Mesenchymal stem cell (in vitro differentiated cells and primary cell): ENCODE data around the gene MISP.

Experiments
- DNase-seq: peaks from one replicate; pipeline ENCODE4 v3.0.0-alpha.2; 2013
- H2AFZ ChIP-seq: one replicate; pipeline ENCODE4 v1.6.1; 2013; ENCODE audit warnings: low read depth, mild to moderate bottlenecking, control low read depth, inconsistent platforms, low read length, moderate library complexity
- H2AK5ac ChIP-seq: 2 replicates; pipeline ENCODE4 v1.6.1; 2013; ENCODE audit warnings: low read length, moderate library complexity, mild to moderate bottlenecking, inconsistent platforms; ENCODE audit not compliant: severe bottlenecking
- H2BK120ac ChIP-seq: one replicate; pipeline ENCODE4 v1.6.1; 2013; ENCODE audit warnings: low read depth, mild to moderate bottlenecking, inconsistent platforms, low read length, moderate library complexity
- H2BK12ac ChIP-seq, 2 experiments: one replicate each; pipeline ENCODE4 v1.6.1; 2013; ENCODE audit warnings: inconsistent platforms in 2 of 2, low read length in 2 of 2, mild to moderate bottlenecking in 2 of 2, moderate library complexity in 2 of 2, control low read depth in 1 of 2
- H2BK15ac ChIP-seq: one replicate; pipeline ENCODE4 v1.6.1; 2013; ENCODE audit warnings: mild to moderate bottlenecking, low read depth, inconsistent platforms; ENCODE audit not compliant: poor library complexity, severe bottlenecking
- H2BK5ac ChIP-seq: 2 replicates; pipeline ENCODE4 v1.6.1; 2013; ENCODE audit warnings: low read depth, mild to moderate bottlenecking, low read length, control low read depth, inconsistent platforms; ENCODE audit not compliant: poor library complexity, severe bottlenecking
- H3K14ac ChIP-seq, 2 experiments: one replicate each; pipeline ENCODE4 v1.6.1; 2013; ENCODE audit warnings: inconsistent platforms in 2 of 2, low read length in 2 of 2, control low read depth in 1 of 2, mild to moderate bottlenecking in 1 of 2, moderate library complexity in 1 of 2
- H3K18ac ChIP-seq, 2 experiments: one replicate each; pipeline ENCODE4 v1.6.1; 2013; ENCODE audit warnings: inconsistent platforms in 2 of 2, low read length in 2 of 2, control low read depth in 1 of 2, low read depth in 1 of 2, mild to moderate bottlenecking in 1 of 2
- H3K23ac ChIP-seq, 2 experiments: one replicate each; pipeline ENCODE4 v1.6.1; 2013; ENCODE audit warnings: inconsistent platforms in 2 of 2, low read length in 2 of 2, mild to moderate bottlenecking in 2 of 2, moderate library complexity in 2 of 2, control low read depth in 1 of 2
- H3K27ac ChIP-seq: 2 replicates; pipeline ENCODE4 v1.5.1; 2013; ENCODE audit warnings: mild to moderate bottlenecking, moderate library complexity, low read length, control low read depth, inconsistent platforms; ENCODE audit not compliant: poor library complexity, severe bottlenecking
- H3K27me3 ChIP-seq, 2 experiments: 2 replicates each; pipeline versions ENCODE4 v1.6.1 to v1.7.0; 2013; ENCODE audit warnings: low read length in 2 of 2, mild to moderate bottlenecking in 2 of 2, moderate library complexity in 2 of 2, control low read depth in 1 of 2, inconsistent platforms in 1 of 2; ENCODE audit not compliant: control insufficient read depth in 1 of 2, insufficient read depth in 1 of 2
- H3K36me3 ChIP-seq, 2 experiments: 2 replicates each; pipeline versions ENCODE4 v1.6.1 to v1.7.0; 2013; ENCODE audit warnings: low read length in 2 of 2, control low read depth in 1 of 2, inconsistent platforms in 1 of 2, low read depth in 1 of 2, mild to moderate bottlenecking in 1 of 2; ENCODE audit not compliant: insufficient read depth in 2 of 2, control insufficient read depth in 1 of 2
- H3K4ac ChIP-seq, 2 experiments: one replicate each; pipeline ENCODE4 v1.6.1; 2013; ENCODE audit warnings: inconsistent platforms in 2 of 2, low read length in 2 of 2, mild to moderate bottlenecking in 2 of 2, moderate library complexity in 2 of 2, control low read depth in 1 of 2, low read depth in 1 of 2
- H3K4me1 ChIP-seq: 2 replicates; pipeline ENCODE4 v1.6.1; 2013; ENCODE audit warnings: low read depth, low read length, control low read depth; ENCODE audit not compliant: control insufficient read depth, insufficient read depth
- H3K4me2 ChIP-seq: 2 replicates; pipeline ENCODE4 v1.6.1; 2013; ENCODE audit warnings: low read length, mild to moderate bottlenecking, inconsistent platforms; ENCODE audit not compliant: poor library complexity, severe bottlenecking
- H3K4me3 ChIP-seq, 2 experiments: 2 replicates each; pipeline versions ENCODE4 v1.5.1 to v1.7.0; 2013; ENCODE audit warnings: low read length in 2 of 2, mild to moderate bottlenecking in 2 of 2, control low read depth in 1 of 2, low read depth in 1 of 2; ENCODE audit not compliant: insufficient read depth in 1 of 2
- H3K79me1 ChIP-seq: replicated peaks from 2 replicates; pipeline ENCODE4 v1.6.1; 2013; ENCODE audit warnings: mild to moderate bottlenecking, control low read depth, low read length, inconsistent platforms; ENCODE audit not compliant: poor library complexity, severe bottlenecking
- H3K9ac ChIP-seq: 2 replicates; pipeline ENCODE4 v1.7.0; 2013; ENCODE audit warnings: mild to moderate bottlenecking, low read length, moderate library complexity
- H3K9me3 ChIP-seq: 2 replicates; pipeline ENCODE4 v1.7.0; 2013; ENCODE audit warnings: mild to moderate bottlenecking, low read length; ENCODE audit not compliant: control insufficient read depth
- H4K8ac ChIP-seq: one replicate; pipeline ENCODE4 v1.6.1; 2013; ENCODE audit warnings: inconsistent platforms, mild to moderate bottlenecking, low read length, moderate library complexity
- H4K91ac ChIP-seq: one replicate; pipeline ENCODE4 v1.6.1; 2013; ENCODE audit warnings: mild to moderate bottlenecking, low read length, inconsistent platforms
- WGBS: methylation state at CpG from one replicate; pipeline ENCODE4 v1.1.7; 2013; ENCODE audit warnings: mixed read lengths; 5-methylcytosine and 5-hydroxymethylcytosine counted together

MISP gene

GRCh38 chr19:709196-709964, 41.5 kb upstream of the MISP start:
- no peak overlapping the region for H2BK15ac ChIP-seq
- no peaks in the 10 kb centered on the region for H3K27me3 ChIP-seq
- peak overlapping the region in 1 of 2 experiments; percentile 60 for H3K14ac ChIP-seq
- WGBS, result 19% methylated on average over 23 of the region's 78 CpGs
- H2BK12ac ChIP-seq, result peak overlapping the region in 1 of 2 experiments; percentile 72
- H3K18ac ChIP-seq, result peak overlapping the region; percentile 52 to 80
- H2BK120ac ChIP-seq, result peak overlapping the region; percentile 85
- H4K91ac ChIP-seq, result peak overlapping the region; percentile 27
- H4K8ac ChIP-seq, result no peak overlapping the region
- H2BK5ac ChIP-seq, result no peak overlapping the region
- H3K9ac ChIP-seq, result peak overlapping the region; percentile 73
- H3K4me1 ChIP-seq, result peaks cover 21% of the 10 kb centered on the region
- no peaks in the 10 kb centered on the region for H3K9me3 ChIP-seq
- H3K79me1 ChIP-seq, result peaks cover 14% of the 10 kb centered on the region
- H2AK5ac ChIP-seq, result no peak overlapping the region
- peak overlapping the region in 1 of 2 experiments; percentile 69 for H3K4ac ChIP-seq
- peak overlapping the region; percentile 79 to 80 for H3K4me3 ChIP-seq
- no peak for DNase-seq
- no peak overlapping the region for H3K23ac ChIP-seq
- H3K27ac ChIP-seq, result no peak overlapping the region
- H3K36me3 ChIP-seq, result peaks cover 0 to 9% of the 10 kb centered on the region in 2 experiments
- peak overlapping the region; percentile 94 for H3K4me2 ChIP-seq
- H2AFZ ChIP-seq, result peak overlapping the region; percentile 53

DNA sequence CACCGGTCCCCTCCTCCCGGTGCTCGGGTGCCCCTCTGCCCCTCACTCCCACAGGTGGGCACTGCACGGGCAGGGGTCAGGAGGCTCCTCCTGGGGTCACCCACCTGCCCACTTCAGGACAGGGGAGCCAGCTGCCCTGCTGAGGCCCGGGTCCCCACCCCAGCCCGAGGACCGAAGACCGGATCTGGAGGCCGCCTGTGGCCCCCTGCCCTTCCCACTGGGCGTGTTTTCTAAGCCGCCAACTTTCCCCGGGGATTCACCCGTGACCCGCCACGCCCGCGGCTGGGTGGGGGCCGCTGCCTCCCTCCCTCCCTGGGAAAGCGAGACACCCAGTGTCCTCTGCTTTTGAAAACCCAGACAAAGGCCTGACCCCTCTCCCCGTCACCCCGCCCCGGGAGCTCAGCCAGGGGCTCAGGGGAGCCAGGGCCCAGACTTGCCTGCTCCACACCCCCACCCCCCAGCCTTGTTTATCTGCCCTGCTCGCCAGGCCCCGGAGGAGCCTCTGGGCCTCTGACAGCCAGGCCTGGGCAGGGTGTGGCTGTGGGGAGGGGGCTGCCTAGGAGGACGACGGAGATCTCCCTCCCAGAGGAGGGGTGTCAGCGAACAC, 40.8 kb upstream of the MISP start:
- Histone ChIP-seq H3K23ac (no peak overlapping the region), H2AK5ac (no peak overlapping the region), H2BK15ac (no peak overlapping the region), H3K36me3 (peaks cover 0 to 14% of the 10 kb centered on the region in 2 experiments), H3K9ac (peak overlapping the region; percentile 73), H2BK120ac (no peak overlapping the region), H3K9me3 (no peaks in the 10 kb centered on the region), H3K4me2 (peak overlapping the region; percentile 94), H3K4me3 (peak overlapping the region; percentile 79 to 80), H2BK5ac (no peak overlapping the region), H3K79me1 (peaks cover 15% of the 10 kb centered on the region), H3K27me3 (no peaks in the 10 kb centered on the region), H2BK12ac (peak overlapping the region in 1 of 2 experiments; percentile 72), H2AFZ (no peak overlapping the region), H3K14ac (peak overlapping the region in 1 of 2 experiments; percentile 32), H3K18ac (peak overlapping the region in 1 of 2 experiments; percentile 46), H3K27ac (no peak overlapping the region), H3K4ac (peak overlapping the region in 1 of 2 experiments; percentile 69), H4K91ac (peak overlapping the region; percentile 27), H4K8ac (no peak overlapping the region), H3K4me1 (peaks cover 20% of the 10 kb centered on the region)
- WGBS, result 78% methylated on average over 23 of the region's 27 CpGs
- no peak for DNase-seq

GRCh38 chr19:710767-711166, 40.1 kb upstream of the MISP start:
- Histone ChIP-seq H4K91ac (no peak overlapping the region), H3K27me3 (no peaks in the 10 kb centered on the region), H2BK15ac (no peak overlapping the region), H3K4me1 (peaks cover 20% of the 10 kb centered on the region), H2BK120ac (no peak overlapping the region), H2BK12ac (no peak overlapping the region), H3K36me3 (peaks cover 5 to 19% of the 10 kb centered on the region in 2 experiments), H2AK5ac (no peak overlapping the region), H3K18ac (no peak overlapping the region), H3K9ac (peak overlapping the region; percentile 73), H3K14ac (no peak overlapping the region), H3K4ac (no peak overlapping the region), H3K79me1 (peaks cover 18% of the 10 kb centered on the region), H2AFZ (no peak overlapping the region), H3K4me2 (no peak overlapping the region), H4K8ac (no peak overlapping the region), H3K9me3 (peaks cover 6% of the 10 kb centered on the region), H3K23ac (no peak overlapping the region), H3K27ac (no peak overlapping the region), H3K4me3 (peak overlapping the region in 1 of 2 experiments; percentile 80), H2BK5ac (no peak overlapping the region)
- no peak for DNase-seq
- 85% methylated on average over 21 of the region's 21 CpGs for WGBS

- Histone ChIP-seq H4K8ac (no peak overlapping the region), H3K36me3 (peaks cover 5 to 21% of the 10 kb centered on the region in 2 experiments), H3K4me3 (peak overlapping the region in 1 of 2 experiments; percentile 80), H3K18ac (no peak overlapping the region), H3K4me2 (no peak overlapping the region), H3K14ac (no peak overlapping the region), H2BK5ac (no peak overlapping the region), H3K79me1 (peaks cover 20% of the 10 kb centered on the region), H3K9ac (no peak overlapping the region), H3K23ac (no peak overlapping the region), H3K27me3 (no peaks in the 10 kb centered on the region), H2AK5ac (no peak overlapping the region), H4K91ac (no peak overlapping the region), H3K4me1 (peaks cover 20% of the 10 kb centered on the region), H2AFZ (no peak overlapping the region), H3K4ac (no peak overlapping the region), H2BK12ac (no peak overlapping the region), H3K9me3 (peaks cover 6% of the 10 kb centered on the region), H2BK120ac (no peak overlapping the region), H2BK15ac (no peak overlapping the region), H3K27ac (no peak overlapping the region)
- WGBS, result 52% methylated on average over 7 of the region's 8 CpGs
- no peak for DNase-seq
Measured at GRCh38 chr19:711254-711653, 39.7 kb upstream of the MISP start.
